HG03103 (cell line): Measurements from ENCODE around the gene TFF2.

Experiments used
- ATAC-seq: cut with Tn5 transposase; IDR thresholded peaks from one replicate; pipeline ENCODE4 v1.9.1; 2021; ENCODE audit warnings: low read depth; ENCODE audit not compliant: unreplicated experiment

The TFF2 gene

DNA sequence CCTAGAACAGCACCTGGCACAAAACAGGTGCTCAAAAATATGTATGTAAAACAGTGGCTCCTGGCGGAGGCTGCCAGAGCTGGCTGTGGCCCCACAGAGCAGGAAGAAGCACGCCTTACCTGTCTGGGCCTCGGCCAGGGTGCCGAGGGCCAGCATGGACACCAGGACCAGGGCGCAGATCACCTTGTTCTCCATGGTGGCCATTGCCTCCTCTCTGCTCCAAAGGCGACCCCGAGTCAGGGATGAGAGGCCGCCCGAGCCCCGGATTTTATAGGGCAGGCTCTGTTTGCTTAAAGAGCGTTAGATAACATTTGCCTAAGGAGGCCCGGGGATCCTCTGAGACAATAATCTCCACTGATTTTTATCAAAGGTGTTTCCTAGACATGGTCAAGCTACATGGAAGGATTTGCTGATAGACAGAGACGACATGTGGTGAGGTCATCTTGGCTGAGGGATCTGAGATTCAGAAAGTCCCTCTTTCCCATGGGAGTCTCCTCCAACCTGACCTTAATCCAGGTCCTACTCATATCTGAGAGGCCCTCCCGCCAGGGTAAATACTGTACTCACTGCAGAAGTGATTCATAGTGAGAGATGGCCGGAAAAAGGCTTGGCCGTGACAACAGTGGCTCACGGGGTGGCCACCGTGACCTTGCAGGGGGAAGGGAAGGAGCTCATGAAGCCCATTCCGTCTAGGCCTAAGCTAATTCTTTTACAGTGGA is 15.7 kb upstream of the TFF2 start, which contains the start of gene TFF1:
TSS of gene TFF1 (minus strand) at position 244 of the 719 bp plus-strand sequence. CDS start at position 204, 40 bp downstream.
- ATAC-seq: no peak

DNA sequence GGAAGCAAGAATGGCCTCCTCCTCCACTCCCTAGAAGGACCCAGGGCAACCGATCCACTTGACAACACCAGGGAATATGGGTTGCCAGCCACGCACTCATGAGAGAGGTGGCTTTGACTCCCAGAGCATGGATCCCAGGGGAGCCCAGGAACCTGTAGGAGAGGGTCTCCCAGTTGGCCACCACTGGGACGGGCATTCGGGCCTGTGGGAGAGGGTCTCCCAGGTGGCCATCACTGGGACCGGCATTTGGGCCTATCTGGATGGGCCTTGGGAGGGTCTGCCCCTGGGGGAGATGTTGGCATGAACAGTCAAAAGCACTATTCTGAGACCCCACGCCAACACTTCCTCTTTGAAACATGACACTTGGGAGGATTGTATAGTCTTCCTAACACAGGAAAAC is 15.0 kb upstream of the TFF2 start:
- no peak for ATAC-seq

DNA sequence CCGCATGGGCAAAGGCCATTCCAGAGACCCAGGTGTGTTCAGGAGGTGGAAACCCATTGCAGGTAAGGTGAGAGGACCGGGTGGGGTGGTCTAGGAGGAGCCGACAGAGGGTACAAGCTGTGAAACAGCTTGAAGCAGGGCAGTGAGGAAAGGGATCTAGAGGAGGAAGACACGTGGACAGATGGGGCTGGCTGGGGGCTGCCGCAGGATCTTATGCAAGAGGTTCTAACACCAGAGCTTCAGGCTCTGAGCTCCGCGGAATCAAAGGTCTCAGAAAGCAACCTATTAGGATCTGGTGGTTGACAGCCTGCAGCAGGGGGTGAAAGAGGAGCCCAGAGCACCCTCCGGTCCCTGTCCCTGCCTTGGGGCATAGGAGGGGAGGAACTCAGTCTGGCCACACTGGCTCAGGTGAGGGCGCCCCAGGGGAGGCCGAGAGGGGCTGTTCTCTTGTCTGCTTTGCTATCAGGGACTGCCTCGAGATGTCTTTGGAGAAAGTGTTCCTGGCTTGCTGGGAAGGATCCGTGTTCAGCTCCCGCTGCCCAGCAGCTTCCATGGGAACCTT is 13.6 kb upstream of the TFF2 start:
- ATAC-seq: no peak

DNA sequence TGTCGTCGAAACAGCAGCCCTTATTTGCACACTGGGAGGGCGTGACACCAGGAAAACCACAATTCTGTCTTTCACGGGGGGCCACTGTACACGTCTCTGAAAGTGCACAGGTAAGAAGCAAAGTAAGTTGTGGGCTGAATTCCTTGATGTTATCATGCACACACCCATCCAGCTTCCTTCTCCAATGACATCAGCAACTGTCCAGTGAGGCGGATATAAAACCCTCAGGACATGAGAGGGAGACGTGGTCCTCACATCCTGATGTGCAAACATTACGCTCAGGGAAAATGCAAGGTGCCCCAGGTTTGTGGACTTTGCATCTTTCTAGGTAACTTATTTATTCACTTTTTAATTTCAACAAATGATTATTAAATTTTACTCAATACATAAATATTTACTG is 12.5 kb upstream of the TFF2 start:
- no peak for ATAC-seq

DNA sequence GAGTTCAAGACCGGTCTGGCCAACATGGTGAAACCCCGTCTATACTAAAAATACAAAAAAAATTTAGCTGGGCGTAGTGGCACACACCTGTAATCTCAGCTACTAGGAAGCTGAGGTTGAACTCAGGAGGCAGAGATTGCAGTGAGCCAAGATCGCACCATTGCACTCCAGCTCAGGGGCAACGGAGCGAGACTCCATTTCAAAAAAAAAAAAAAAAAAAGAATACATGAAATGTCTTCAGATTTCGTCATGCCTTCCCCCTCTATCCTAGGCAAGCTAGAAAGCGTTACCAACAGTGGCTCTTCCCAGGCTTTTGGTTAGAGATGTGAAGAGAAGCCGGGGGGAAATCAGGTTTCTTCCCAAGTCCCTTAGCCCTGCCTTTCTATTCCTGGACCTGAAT is 11.9 kb upstream of the TFF2 start:
- ATAC-seq: no peak

DNA sequence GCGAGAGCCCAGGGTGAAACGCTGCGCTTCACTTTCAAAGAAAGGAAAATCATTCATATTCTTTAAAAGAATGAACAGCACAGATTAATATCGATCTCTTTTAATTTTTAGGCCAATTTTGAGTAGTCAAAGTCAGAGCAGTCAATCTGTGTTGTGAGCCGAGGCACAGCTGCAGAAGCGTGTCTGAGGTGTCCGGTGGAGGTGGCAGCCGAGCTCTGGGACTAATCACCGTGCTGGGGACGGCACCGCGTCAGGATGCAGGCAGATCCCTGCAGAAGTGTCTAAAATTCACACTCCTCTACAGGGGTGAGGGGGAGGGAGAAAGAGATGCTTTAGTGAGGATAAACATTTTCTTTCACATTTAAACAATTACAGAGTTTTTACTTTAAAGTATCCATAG is 11.4 kb upstream of the TFF2 start:
- ATAC-seq: no peak

DNA sequence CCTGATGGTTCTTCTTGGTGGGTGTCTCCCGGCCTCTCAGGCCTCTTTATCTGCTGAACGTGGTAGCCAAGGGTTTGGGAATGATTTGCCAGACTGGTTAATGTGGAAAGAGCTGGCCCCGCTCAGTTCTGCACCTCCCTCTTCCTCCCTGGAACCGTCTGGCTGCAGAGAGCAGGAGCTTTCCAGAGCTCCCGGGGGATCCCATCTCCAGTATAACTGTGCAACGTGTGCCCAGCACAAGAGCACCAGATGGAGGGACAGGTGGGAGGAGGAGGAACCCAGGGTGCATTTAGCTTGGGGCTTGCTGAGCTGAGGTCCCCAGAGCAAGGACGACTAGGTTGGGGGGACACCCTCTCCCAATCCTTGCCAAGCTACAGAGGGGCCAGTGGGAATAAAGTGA is 10.5 kb upstream of the TFF2 start:
- ATAC-seq: no peak

DNA sequence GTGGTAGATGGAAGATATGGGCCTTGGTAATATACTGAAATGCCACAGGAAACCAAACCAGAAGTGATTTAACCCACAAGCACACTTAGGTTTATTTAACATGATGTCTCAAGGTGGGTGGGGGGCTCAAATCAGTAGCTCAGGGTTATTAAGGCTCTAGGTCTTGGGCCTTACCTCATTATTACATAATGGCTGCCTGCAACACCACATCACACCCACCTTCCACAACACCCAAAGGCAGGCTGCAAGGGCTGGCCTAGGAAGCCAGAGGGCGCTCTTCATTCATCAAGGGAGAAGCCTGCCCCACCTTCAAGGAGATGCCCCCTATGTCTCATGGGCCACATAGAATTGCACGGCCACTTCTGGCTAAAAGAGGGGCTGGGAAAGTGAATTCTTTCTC is 9.5 kb upstream of the TFF2 start:
- ATAC-seq: no peak

DNA sequence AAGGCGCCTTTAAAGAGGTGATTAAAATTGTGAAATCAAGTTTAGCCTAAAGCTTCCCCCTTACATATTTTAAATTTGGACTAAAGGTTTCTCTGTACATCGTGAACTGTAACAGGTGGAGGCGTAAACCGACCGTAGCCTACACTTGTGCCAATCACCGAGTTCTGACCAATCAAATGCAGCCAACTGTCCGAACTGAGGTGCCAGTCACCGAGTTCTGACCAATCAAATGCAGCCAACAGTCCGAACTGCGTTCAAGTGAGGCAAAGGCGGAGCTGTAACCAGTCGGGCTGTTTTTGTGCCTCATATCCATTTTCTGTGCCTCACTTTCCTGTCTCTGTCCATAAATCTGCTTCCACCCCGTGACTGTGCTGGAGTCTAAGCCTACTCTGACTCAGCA is 8.1 kb upstream of the TFF2 start:
- no peak for ATAC-seq

DNA sequence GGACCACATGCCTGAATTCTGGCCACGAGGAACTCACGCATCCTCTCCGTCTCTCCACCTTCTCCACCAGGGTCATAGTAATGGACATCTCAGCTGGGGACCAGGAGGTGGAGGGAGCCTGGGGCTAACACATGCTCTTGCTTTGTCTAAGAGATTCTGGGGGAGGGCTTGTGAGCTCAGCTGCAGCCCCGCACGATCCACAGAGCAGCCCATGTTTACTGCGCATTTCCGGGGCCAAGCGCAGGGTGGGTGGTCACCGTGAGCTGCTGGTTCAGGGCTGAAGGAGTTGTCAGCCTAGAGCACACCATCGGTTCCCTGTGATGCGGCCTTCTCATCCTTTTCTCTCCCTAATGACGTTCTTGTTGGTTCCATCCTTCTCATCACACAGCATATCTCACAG is 7.5 kb upstream of the TFF2 start:
- ATAC-seq: no peak

DNA sequence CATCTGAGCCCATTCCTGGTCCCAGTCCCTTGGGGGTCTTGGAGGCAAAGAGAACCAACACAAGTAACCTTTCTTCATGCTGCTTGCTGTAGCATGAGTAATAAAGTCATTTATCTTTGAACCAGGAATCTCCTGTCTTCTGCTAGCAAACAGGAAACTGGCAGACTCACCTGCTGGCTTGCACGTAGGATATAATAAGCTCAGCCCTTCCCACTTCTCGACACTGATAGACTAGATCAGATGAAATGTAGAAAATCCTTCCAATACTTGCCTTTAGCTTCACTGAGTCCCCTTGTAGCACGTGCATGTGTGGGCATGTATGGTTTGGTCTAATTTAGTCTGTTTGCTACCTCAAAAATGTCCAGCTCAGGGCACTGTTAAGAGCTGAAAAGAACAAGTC is 6.5 kb upstream of the TFF2 start:
- no peak for ATAC-seq

DNA sequence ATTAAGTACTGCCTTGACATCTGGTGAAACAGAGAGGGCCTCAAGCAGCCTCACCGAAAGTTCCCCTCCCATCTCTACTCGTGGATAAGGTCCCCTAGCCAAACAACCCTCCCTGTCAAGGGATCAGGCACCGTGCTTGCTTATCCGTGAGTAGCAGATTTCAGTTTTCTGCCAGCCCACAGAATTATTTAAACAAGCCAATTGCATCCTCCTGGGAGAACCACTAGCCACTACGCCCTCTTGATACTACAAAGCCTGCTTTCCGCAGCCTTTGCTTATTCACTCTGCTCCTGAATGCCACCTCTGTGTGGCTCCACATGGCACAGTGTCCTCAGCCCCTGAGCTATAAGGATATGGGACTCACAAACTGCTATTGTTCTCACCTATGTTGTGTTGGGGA is 5.9 kb upstream of the TFF2 start:
- no peak for ATAC-seq

DNA sequence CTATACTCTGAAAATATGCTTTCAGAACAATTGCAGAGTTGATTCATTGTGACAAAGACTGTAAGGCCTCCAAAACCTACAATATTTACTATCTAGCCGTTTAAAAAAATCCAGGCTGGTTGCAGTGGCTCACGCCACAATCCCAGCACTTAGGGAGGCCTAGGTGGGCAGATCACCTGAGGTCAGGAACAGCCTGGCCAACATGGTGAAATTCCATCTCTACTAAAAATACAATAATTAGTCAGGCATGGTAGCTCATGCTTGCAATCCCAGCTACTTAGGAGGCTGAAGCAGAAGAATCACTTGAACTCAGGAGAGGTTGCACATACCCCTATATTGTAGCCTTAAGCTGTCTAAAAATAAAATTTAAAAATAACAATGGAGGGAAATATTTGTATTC is 5.3 kb upstream of the TFF2 start:
- ATAC-seq: no peak

DNA sequence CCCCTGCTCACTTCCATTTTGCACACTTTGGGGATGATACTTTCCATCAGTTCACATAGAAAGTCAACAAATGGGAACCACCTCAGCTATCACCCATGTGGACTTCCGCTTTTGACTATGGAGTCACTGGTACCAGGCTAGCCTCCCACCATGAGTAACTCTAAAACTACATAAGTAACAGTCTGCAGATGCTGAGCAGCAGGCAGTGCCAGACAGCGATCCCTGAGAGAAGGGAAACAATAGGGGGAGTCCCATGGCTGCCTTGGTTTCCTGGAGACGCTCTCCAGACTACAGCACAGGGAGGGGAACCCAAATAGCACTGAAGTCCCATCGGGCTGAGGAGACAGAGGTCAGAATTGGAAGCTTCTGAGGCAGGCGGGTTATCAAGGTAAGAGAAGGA is 2.8 kb upstream of the TFF2 start:
- ATAC-seq: no peak

DNA sequence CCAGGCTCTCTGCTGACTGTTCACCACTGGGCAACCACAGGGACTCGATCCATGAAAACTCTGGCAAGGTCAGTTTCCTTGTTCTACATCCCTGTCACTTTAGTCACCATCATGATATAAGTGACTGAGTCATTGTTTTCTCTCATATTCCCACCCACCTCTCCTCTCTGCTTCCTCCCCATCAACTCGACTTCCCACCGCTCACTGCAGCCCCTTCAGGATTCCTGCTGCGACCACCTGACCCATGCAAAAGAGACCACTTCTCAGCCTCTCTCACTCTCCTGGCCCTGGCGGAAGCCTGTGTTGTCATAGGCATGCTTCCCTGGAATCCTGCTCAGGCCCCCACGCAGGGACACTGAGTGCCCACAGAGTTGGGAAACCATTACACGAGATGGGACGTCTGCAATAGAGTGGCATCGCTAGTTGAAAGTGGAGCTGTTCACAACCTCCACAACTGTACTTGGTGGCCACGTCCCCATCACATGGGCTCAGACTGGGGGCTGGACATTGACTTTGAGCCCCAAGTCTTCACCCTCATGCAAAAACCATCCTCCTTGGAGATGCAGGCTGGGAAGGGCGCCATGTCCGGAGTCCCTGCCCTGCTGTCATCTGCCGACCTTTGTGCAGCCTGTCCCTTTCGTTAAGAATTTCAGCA is 1.8 kb upstream of the TFF2 start:
- no peak for ATAC-seq

DNA sequence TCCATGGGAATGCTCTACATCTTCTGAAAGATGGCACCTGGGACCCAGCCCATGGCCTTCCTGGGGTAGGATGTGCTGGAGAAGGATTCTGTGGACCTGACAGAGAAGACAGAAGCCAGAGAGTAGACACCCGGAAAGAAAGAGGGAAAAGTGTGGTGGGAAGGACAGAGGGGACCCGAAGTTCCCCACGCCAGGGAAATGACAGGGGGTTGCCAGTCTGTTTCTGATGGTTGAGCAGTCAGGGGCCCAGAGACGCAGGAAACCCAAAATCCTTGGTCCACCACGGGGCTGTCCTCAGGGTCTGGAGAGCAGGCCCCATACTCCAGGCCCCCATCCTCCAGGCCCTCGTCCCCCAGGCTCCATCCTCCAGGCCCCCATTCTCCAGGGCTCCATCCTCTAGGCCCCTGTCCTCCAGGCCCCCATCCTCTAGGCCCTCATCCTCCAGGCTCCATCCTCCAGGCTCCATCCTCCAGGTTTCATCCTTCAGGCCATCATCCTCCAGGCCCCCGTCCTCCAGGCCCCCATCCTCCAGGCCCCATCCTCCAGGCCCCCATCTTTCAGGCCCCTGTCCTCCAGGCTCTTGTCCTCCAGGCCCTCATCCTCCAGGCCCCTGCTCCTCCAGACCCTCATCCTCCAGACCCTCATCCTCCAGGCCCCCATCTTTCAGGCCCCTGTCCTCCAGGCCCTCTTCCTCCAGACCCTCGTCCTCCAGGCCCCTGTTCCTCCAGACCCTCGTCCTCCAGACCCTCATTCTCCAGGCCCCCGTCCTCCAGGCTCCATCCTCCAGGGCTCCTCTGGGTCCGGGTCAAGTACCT is 1.0 kb upstream of the TFF2 start:
- ATAC-seq: no peak

DNA sequence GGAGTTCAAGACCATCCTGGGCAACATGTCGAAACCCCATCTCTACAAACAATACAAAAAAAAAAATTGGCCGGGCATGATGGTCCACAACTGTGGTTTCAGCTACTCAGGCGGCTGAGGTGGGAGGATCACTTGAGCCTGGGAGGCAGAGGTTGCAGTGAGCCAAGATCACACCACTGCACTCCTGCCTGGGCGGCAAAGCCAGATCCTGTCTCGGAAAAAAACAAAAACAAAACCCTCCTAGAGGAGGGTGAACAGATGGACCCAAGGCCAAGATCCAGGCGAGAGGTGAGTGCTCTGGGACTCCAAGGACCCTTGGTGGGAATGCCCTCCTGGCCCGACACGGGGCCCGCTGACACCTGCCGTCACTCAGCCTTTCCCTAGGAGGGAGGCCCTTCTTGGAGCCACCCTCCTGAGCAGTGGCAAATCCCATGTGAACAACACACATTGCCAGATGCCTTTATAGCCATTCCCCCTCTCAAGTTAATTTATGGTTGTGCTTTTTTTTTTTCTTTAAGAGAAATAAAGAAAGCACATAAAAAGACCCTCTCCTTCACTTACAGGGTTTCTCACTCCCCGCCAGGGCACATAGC is 380 bp downstream of the TFF2 start:
- ATAC-seq: no peak

DNA sequence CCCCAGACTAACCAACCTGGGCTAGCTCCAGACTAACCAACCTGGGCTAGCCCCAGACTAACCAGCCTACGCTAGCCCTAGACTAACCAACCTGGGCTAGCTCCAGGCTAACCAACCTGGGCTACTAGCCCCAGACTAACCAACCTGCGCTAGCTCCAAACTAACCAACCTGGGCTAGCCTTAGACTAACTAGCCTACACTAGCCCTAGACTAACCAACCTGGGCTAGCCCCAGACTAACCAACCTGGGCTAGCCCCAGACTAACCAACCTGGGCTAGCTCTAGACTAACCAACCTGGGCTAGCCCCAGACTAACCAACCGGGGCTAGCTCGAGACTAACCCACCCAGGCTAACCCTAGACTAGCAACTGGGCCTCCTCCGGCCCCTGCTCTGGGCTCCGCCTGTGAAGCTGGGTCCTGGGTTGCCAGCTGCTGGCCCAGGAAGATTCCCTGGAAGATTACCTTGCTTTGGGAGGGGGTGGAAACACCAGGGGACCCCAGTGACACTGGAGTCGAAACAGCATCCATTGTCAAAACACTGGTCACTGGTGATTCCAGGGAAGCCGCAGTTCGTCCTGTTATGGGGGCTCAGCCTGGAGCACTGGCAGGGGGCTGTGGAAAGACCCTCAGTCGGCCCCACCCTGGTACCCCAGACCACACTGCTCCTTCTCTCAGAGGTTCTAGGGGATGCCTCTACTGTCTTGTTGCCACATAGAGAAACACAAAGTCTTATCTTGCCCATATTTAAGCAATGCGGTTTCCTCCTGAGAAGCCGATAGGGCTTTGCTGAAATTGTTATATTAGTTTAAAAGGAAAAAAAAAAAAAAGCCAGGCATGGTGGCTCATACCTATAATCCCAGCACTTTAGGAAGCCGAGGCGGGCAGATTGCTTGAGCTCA is 1.1 kb downstream of the TFF2 start:
- no peak for ATAC-seq

DNA sequence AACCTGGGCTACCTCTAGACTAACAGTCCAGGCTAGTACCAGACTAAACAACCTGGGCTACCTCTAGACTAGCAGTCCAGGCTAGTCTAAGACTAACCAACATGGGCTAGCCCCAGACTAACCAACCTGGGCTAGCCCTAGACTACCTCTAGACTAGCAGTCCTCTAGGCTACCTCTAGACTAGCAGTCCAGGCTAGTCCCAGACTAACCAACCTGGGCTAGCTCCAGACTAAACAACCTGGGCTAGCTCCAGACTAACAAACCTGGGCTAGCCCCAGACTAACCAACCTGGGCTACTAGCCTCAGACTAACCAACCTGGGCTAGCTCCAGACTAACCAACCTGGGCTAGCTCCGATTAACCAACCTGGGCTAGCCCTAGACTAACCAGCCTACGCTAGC is 2.0 kb downstream of the TFF2 start:
- no peak for ATAC-seq
